Cerebellar cortex (tissue), 1 donor: ENCODE data around the gene TSPAN4.

Experiments used
- DNase-seq: peaks from one replicate; pipeline ENCODE4 v3.0.0-alpha.2; 2015; ENCODE audit warnings: low spot score

The TSPAN4 gene

DNA sequence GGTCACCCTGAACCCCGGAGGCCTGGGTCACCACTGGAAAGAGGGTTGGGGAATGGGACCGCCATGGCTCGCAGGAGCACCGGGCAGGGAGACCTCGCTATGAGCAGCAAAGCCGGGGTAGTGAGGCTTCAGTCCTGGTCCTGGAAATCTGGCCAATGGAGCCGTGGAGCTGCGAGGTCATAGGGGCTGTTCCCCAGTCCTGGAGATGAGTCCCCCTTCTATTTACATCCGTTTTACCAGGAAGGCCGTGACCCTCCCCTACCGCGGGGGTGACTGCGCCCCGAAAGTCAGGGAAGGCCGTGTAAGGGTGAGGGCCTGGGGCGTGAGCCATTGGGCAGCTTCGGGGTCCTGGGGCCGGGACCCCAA, 38.1 kb upstream of the TSPAN4 start:
- no peak for DNase-seq

- peak; percentile 78 for DNase-seq
These were observed 34.0 kb upstream of the TSPAN4 start for GRCh38 chr11:808427-809286.

GRCh38 chr11:809287-810039, 33.2 kb upstream of the TSPAN4 start, which contains the start of gene RPLP2:
TSS of gene RPLP2 (plus strand) at chr11:809967. CDS start at chr11:810235, 268 bp downstream.
- peak; percentile 96 for DNase-seq

GRCh38 chr11:810040-810567, 32.5 kb upstream of the TSPAN4 start:
- DNase-seq, result no peak

DNA sequence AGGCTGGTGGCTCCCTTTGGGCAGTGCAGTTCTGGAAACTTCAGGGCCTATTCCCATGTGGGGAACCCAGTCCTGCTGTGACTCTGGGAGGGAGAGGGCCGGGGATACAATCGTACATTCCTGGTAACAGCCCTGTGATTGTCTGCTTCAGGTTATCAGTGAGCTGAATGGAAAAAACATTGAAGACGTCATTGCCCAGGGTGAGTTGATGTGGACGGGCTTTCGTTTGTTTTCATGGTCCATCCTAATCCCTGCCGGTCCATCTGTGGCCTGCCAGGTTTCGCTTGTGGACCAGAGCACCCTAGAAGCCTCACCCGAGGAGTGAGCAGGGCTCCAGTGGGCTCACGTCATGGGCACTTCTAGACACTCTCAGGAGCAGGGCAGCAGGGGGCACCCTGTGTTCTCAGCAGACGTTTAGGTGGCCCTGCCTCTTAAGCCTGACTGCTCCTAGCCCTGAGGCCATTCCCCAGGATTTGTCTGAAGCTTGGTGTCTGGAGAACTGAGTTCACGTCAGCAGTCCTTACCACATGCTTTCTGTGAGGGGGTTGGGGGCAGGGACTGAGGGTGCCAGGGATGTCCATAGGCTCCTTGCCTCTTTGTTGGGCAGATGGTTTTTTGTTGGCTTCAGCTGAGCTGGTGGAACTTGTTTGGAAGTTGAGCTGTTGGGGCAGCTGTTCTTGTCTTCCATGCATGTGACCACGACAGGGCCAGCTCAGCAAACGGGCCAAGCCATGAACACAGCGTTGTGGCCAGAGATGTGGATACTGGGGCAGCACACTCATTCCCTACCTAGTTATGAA, 31.0 kb upstream of the TSPAN4 start:
- no peak for DNase-seq

DNA sequence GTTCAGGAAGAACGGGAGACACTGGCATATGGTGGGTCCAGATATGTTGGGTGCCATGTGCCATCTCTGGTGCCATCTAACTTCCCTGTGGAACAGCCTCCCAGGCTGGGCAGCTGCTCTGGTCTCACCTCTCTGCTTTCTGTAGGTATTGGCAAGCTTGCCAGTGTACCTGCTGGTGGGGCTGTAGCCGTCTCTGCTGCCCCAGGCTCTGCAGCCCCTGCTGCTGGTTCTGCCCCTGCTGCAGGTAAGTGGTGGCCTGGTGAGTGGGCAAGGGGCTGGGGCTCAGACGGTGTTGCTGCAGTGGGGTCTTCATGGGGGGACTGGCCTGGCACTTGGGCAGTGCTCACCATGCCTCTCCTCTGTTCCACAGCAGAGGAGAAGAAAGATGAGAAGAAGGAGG, 30.3 kb upstream of the TSPAN4 start:
- no peak for DNase-seq

DNA sequence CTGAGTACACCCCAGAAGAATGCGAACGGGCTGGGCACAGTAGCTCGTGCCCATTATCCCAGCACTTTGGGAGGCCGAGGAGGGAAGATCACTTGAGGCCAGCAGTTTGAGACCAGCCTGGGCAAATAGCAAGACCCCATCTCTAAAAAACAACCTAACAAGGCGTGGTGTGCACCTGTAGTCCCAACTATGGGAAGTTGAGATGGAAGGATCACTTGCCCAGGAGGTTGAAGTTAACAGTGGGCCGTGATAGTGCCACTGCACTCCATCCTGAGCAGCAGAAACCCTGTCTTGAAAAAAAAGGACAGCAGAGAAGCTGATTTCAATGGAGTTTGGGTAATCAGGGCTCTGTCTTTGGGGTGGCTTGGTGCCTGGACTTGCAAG, 29.6 kb upstream of the TSPAN4 start:
- no peak for DNase-seq

DNA sequence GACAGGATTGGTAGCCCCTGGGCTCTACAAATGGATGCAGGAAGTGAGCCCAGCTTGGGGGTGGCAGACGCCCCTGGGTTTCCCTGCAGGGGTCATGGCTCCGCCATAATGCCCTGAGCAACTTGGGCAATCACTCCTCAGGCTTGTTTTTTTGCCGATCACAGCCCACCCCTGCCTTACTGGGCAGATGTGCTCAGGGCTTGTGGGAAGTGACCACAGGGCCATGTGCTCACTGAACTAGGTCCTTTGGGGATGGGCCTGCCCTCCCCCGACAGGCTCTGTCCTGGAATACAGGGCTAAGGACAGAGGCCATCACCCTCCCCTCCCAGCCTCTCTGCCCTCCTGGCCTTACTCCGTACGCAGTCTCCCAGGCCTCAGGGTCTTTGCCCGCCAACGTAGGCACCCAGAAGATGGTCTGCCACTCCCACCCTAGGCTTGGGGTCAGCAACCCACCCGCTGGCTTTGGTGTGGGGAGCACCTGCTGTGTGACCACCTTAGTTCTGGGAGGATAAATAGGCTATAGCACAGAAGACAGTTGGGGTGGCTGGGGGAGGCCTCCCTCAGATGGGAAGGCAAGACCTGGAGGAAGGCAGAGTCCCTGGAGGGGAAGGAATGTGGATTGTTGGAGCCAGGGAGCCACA, 29.1 kb upstream of the TSPAN4 start:
- no peak for DNase-seq

DNA sequence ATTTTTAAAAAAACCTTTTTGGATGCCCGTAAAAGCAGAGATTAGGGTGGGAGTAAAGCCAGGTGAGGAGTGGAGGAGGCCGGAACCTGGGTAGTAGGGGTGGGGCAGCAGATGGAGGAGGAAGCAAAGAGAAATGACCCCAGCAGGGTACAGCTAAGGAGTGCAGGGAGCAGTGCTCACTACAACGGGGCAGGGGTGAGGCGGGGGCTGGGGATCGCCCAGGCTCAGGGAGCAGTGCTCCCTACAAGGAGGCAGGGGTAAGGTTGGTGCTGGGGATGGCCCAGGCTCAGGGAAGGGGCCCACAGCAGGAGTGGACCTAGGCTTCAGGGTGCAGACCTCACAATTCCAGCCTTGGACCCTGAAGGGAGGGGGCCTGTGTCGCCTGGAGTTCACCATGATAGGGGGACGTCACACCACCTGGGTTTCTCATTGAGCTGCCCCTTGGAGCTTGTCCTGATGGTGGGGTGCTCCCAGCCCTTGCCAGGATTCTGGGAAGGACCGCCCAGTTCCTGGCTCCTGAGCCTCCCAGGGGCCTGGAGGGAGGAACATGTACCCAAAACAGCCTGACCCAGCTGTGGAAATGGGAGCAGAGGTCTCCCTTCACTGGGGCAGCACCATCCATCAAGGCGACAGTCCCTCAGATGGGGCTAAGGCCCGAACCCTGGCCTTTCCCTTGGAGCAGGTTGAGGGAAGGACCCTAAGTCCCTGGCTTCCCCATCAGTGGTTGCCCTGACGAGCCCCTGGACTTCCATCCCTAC, 26.8 kb upstream of the TSPAN4 start:
- no peak for DNase-seq

DNA sequence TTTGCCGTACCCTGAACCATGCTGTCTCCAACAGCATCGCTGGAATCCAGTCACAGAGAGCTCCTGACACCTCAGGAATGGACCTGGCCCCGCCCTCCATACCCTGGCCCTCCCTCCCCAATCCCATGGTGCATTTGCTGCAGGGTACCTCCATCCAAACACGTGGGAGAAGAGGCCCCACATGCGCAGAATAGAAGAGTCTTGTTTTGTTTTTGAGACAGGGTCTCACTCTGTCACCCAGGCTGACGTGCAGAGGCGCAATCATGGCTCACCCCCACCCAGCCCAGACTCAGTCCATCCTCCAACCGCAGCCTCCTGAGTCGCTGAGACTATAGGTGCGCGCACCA, 26.2 kb upstream of the TSPAN4 start:
- peak; percentile 81 for DNase-seq

- peak; percentile 66 for DNase-seq
These were observed 24.1 kb upstream of the TSPAN4 start, which contains the start of gene PNPLA2 for GRCh38 chr11:818396-819128. TSS of gene PNPLA2 (plus strand) at chr11:818914. CDS start at chr11:819719, 805 bp downstream.

GRCh38 chr11:819129-819931, 23.3 kb upstream of the TSPAN4 start:
- DNase-seq, result peak; percentile 89

DNA sequence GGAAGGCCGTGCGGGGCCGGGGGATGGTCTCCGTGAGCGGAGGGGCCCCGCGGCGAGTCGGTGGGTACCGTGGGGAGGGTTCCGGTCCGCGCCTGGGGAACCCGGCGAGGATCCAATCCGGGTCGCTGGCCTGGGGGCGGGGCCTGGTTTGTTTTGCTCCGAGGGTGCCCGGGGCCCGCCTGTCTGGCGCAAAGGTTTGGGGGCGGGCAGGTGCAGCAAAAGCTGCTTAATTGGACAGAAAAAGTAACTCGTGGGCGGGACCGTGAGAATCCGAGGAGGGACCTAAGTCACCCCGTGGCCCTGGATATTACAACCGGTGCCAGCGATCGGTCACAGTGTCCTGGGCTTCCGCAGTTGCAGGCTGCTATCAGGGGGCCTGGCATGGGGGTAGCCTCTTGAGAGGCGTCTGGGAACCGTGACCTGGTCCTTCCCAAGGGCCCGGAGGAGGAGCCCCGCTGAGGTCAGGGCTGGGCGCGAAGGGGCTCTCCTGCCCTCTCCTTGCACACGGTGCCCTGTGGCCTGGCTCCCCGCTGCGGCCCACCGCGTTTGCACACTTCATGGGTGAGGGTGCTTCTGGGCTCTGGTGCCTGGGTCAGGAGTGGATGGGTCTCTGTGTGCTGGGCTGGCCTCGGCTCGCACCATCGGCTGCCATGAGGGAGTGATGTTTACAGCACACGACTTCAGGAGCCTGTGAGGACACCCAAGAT, 22.6 kb upstream of the TSPAN4 start:
- DNase-seq, result peak; percentile 86

GRCh38 chr11:820655-821511, 21.8 kb upstream of the TSPAN4 start:
- no peak for DNase-seq

DNA sequence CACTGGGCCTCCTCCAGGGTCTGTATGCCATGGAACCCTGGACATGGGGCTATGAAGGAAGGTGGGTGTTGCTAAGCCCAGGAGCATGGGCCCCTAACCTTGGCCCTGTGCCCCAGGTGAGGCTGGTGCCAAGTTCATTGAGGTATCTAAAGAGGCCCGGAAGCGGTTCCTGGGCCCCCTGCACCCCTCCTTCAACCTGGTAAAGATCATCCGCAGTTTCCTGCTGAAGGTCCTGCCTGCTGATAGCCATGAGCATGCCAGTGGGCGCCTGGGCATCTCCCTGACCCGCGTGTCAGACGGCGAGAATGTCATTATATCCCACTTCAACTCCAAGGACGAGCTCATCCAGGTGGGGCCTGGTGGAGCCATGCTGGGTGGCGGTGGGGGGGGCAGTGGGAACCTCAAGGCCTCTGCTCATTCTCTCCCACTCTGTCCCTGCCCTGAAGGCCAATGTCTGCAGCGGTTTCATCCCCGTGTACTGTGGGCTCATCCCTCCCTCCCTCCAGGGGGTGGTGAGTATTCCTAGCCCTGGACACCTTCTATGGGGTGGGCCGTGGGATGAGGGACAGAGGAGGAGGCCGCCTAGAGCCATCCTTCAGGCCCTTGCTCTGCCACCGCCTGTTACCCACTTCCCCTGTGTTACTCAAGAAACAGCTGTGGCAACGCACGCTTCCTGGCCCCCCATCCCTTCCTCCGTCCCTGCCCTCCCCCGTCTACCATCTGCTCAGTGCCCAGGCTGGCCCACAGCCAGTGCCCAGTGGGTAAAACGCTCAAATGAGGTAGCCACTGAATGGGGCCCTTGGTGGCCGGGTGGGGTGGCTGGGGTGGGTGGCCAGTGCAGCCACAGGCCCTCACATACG, 20.9 kb upstream of the TSPAN4 start:
- no peak for DNase-seq

DNA sequence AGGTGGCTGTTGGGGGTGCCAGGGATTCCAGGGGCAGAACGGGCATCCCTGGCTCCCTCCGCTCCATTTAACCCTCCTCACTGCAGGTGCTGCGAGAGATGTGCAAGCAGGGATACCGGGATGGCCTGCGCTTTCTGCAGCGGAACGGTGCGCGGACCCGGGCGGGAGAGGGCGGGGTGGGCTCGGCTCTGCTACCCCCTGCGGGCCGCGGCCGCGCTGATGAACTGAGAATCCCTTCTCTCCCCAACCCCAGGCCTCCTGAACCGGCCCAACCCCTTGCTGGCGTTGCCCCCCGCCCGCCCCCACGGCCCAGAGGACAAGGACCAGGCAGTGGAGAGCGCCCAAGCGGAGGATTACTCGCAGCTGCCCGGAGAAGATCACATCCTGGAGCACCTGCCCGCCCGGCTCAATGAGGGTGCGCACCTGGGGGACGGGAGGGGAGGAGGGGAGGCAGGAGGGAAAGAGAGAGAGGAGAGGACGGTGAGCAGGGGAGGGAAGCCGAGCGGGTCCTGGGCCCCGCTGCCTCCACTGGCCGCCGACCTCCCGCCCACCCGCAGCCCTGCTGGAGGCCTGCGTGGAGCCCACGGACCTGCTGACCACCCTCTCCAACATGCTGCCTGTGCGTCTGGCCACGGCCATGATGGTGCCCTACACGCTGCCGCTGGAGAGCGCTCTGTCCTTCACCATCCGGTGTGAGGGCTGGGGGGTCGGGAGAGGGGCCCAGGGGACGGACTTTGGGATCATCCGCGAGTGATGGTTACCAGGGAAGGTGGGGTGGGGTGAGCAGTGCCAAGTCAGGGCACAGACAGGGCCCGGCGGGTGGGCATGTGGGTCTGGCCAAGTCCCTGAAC, 19.0 kb upstream of the TSPAN4 start:
- DNase-seq, result no peak
